Endodermal cell (in vitro differentiated cells): ENCODE results near the gene INHA. TPM values are rescaled to one million over a fixed set of nuclear protein-coding genes. Genes with fewer than 3 reads are reported as not detected.

Experiments
- DNase-seq: peaks from one replicate; pipeline ENCODE4 v3.0.0-alpha.2; 2017
- H3K27ac ChIP-seq: 2 replicates; pipeline ENCODE4 v1.5.1; 2013; ENCODE audit warnings: mild to moderate bottlenecking, low read depth, low read length, moderate library complexity
- H3K27me3 ChIP-seq: 2 replicates; pipeline ENCODE4 v1.6.1; 2013; ENCODE audit warnings: mild to moderate bottlenecking, low read length, moderate library complexity; ENCODE audit not compliant: insufficient read depth, control insufficient read depth, poor library complexity, severe bottlenecking
- H3K36me3 ChIP-seq: 2 replicates; pipeline ENCODE4 v1.7.0; 2013; ENCODE audit warnings: mild to moderate bottlenecking, low read length, moderate library complexity; ENCODE audit not compliant: control insufficient read depth, insufficient read depth
- H3K4me1 ChIP-seq: one replicate; pipeline ENCODE4 v1.7.0; 2013; ENCODE audit warnings: low read length; ENCODE audit not compliant: control insufficient read depth, insufficient read depth
- H3K4me3 ChIP-seq: 2 replicates; pipeline ENCODE4 v1.5.1; 2013; ENCODE audit warnings: mild to moderate bottlenecking, low read length, moderate library complexity
- H3K9ac ChIP-seq: 2 replicates; pipeline ENCODE4 v1.6.1; 2013; ENCODE audit warnings: mild to moderate bottlenecking, low read length, moderate library complexity; ENCODE audit not compliant: poor library complexity, severe bottlenecking; ENCODE audit errors: extremely low read depth
- H3K9me3 ChIP-seq: 2 replicates; pipeline ENCODE4 v1.6.1; 2013; ENCODE audit warnings: mild to moderate bottlenecking, low read length, moderate library complexity; ENCODE audit not compliant: control insufficient read depth
- H3K27ac Mint-ChIP-seq: 2 replicates; pipeline ENCODE4 v1.8.0; 2020; ENCODE audit warnings: mixed read lengths
- H3K27me3 Mint-ChIP-seq: 2 replicates; pipeline ENCODE4 v1.8.0; 2021; ENCODE audit warnings: mild to moderate bottlenecking, mixed read lengths; ENCODE audit not compliant: insufficient read depth
- H3K36me3 Mint-ChIP-seq: 2 replicates; pipeline ENCODE4 v1.8.0; 2020; ENCODE audit warnings: low read depth, mixed read lengths
- H3K4me1 Mint-ChIP-seq: 2 replicates; pipeline ENCODE4 v1.8.0; 2020; ENCODE audit warnings: mixed read lengths
- H3K4me3 Mint-ChIP-seq: 2 replicates; pipeline ENCODE4 v1.8.0; 2020; ENCODE audit warnings: mild to moderate bottlenecking, moderate library complexity, mixed read lengths
- H3K9me3 Mint-ChIP-seq: 2 replicates; pipeline ENCODE4 v1.8.0; 2020; ENCODE audit warnings: mild to moderate bottlenecking, mixed read lengths
- CTCF ChIP-seq: fragments of 200-600 bp; sonication (generic); conservative IDR thresholded peaks from 2 replicates; pipeline ENCODE4 v1.5.0; 2021; ENCODE audit warnings: antibody characterized with exemption, mild to moderate bottlenecking
- WGBS, 2 experiments: methylation state at CpG; one replicate each; pipeline versions ENCODE4 v1.1.5 to v1.1.7; 2013; ENCODE audit warnings: missing lambda C conversion rate in 2 of 2, mixed read lengths in 1 of 2; ENCODE audit not compliant: insufficient coverage in 1 of 2, insufficient read length in 1 of 2; 5-methylcytosine and 5-hydroxymethylcytosine counted together
- total RNA-seq, 2 donors: library from RNA; stranded (reverse); fragmentation: NEBNext Ultra II Directional in 1 of 2; extraction: Animal tissue kit (Norgen Biotek cat#: 25700) in 1 of 2; gene quantifications; 2 replicates in 1 of 2; 3 replicates in 1 of 2; pipeline ENCODE4 v1.2.1, GENCODE V29; 2021

INHA gene
- total RNA-seq, 2 donors from 2014 or later = 0.48 to 1.5 TPM

- no peak overlapping the region for H3K4me3 Mint-ChIP-seq
- no peak overlapping the region for H3K27ac Mint-ChIP-seq
- TF ChIP-seq CTCF = no peak
- H3K4me3 ChIP-seq = no peak overlapping the region
- H3K27me3 Mint-ChIP-seq = no peaks in the 10 kb centered on the region
- DNase-seq = no peak
- WGBS, 2 experiments = 90 to 96% methylated on average over 2 to 8 of the region's 11 CpGs
- no peak overlapping the region for H3K9ac ChIP-seq
- no peaks in the 10 kb centered on the region for H3K27me3 ChIP-seq
- no peaks in the 10 kb centered on the region for H3K36me3 ChIP-seq
- H3K4me1 Mint-ChIP-seq = peaks cover 5% of the 10 kb centered on the region
- no peaks in the 10 kb centered on the region for H3K4me1 ChIP-seq
- H3K9me3 ChIP-seq = no peaks in the 10 kb centered on the region
- peaks cover 22% of the 10 kb centered on the region for H3K36me3 Mint-ChIP-seq
- H3K9me3 Mint-ChIP-seq = no peaks in the 10 kb centered on the region
- no peak overlapping the region for H3K27ac ChIP-seq
Observed at GRCh38 chr2:219613461-219614070, 41.5 kb downstream of the INHA start.

GRCh38 chr2:219614076-219614860 is 42.2 kb downstream of the INHA start:
- Histone ChIP-seq H3K9me3 (no peaks in the 10 kb centered on the region), H3K27ac (no peak overlapping the region), H3K9ac (no peak overlapping the region), H3K4me3 (no peak overlapping the region), H3K4me1 (no peaks in the 10 kb centered on the region), H3K27me3 (no peaks in the 10 kb centered on the region), H3K36me3 (no peaks in the 10 kb centered on the region)
- peaks cover 5% of the 10 kb centered on the region for H3K4me1 Mint-ChIP-seq
- H3K27ac Mint-ChIP-seq = no peak overlapping the region
- 94 to 99% methylated on average over 6 to 11 of the region's 11 CpGs for WGBS, 2 experiments
- H3K27me3 Mint-ChIP-seq = no peaks in the 10 kb centered on the region
- TF ChIP-seq CTCF = no peak
- no peak overlapping the region for H3K4me3 Mint-ChIP-seq
- no peak for DNase-seq
- H3K9me3 Mint-ChIP-seq = no peaks in the 10 kb centered on the region
- peaks cover 22% of the 10 kb centered on the region for H3K36me3 Mint-ChIP-seq

- H3K27me3 ChIP-seq = no peaks in the 10 kb centered on the region
- no peak for DNase-seq
- WGBS, 2 experiments = 94 to 97% methylated on average over 8 to 11 of the region's 11 CpGs
- Mint-ChIP-seq H3K36me3 (peaks cover 22% of the 10 kb centered on the region), H3K27ac (no peak overlapping the region), H3K9me3 (no peaks in the 10 kb centered on the region), H3K4me1 (peaks cover 5% of the 10 kb centered on the region), H3K27me3 (no peaks in the 10 kb centered on the region), H3K4me3 (no peak overlapping the region)
- H3K4me3 ChIP-seq = no peak overlapping the region
- no peaks in the 10 kb centered on the region for H3K36me3 ChIP-seq
- TF ChIP-seq CTCF = no peak
- no peak overlapping the region for H3K9ac ChIP-seq
- H3K9me3 ChIP-seq = no peaks in the 10 kb centered on the region
- H3K4me1 ChIP-seq = no peaks in the 10 kb centered on the region
- H3K27ac ChIP-seq = no peak overlapping the region
Observed at GRCh38 chr2:219615036-219615435, 42.9 kb downstream of the INHA start.
